H1 (cell line): ENCODE measurements around the gene PCGF3. TPM values are rescaled to one million over a fixed set of nuclear protein-coding genes. Genes with fewer than 3 reads are reported as not detected.
"Not testable (repeated sequence)": the region's sequence is repeated elsewhere in the genome, so short reads cannot be mapped to it uniquely, and the experiment has no call there.

ENCODE experiments used
- CTCF ChIA-PET: fragments of 300-600 bp; sonication (Branson Sonifier 250); formaldehyde crosslinking; loops from one replicate; lab custom pipeline; 2021; ENCODE audit not compliant: partially characterized antibody; lab: Charles Lee
- POLR2A ChIA-PET: fragments of 300-600 bp; sonication (Branson Sonifier 250); formaldehyde crosslinking; loops from one replicate; lab custom pipeline; 2021; ENCODE audit warnings: inconsistent platforms; ENCODE audit not compliant: partially characterized antibody; lab: Charles Lee
- DNase-seq, 2 experiments: peaks; one replicate each; pipeline versions ENCODE4 v3.0.0 to v3.0.0-alpha.2; 2010 to 2022; ENCODE audit warnings: low spot score in 2 of 2, low read depth in 1 of 2, mixed read lengths in 1 of 2
- FAIRE-seq: peaks from 2 replicates; lab custom pipeline; 2011; peaks lifted over from hg19 to GRCh38; lab: Jason Lieb, UNC
- H2AFZ ChIP-seq: 2 replicates; pipeline ENCODE4 v1.8.1; 2012; ENCODE audit warnings: low read length, inconsistent platforms
- H2AK5ac ChIP-seq: 2 replicates; pipeline ENCODE4 v1.6.1; 2013; ENCODE audit warnings: low read depth, low read length
- H2BK120ac ChIP-seq: replicated peaks from 2 replicates; pipeline ENCODE3; 2013; ENCODE audit warnings: low read depth, low read length, inconsistent platforms
- H2BK12ac ChIP-seq: 2 replicates; pipeline ENCODE4 v1.6.1; 2013; ENCODE audit warnings: low read depth, low read length
- H2BK15ac ChIP-seq: 2 replicates; pipeline ENCODE4 v1.6.1; 2013; ENCODE audit warnings: low read length
- H2BK20ac ChIP-seq: 2 replicates; pipeline ENCODE4 v1.6.1; 2013; ENCODE audit warnings: low read length
- H2BK5ac ChIP-seq: 2 replicates; pipeline ENCODE4 v1.6.1; 2013; ENCODE audit warnings: low read depth, low read length
- H3K14ac ChIP-seq: 2 replicates; pipeline ENCODE4 v1.6.1; 2013; ENCODE audit warnings: inconsistent platforms; ENCODE audit not compliant: insufficient read length
- H3K18ac ChIP-seq: 2 replicates; pipeline ENCODE4 v1.6.1; 2013; ENCODE audit warnings: low read length; ENCODE audit errors: extremely low read depth
- H3K23ac ChIP-seq: 2 replicates; pipeline ENCODE4 v1.6.1; 2013; ENCODE audit warnings: inconsistent platforms; ENCODE audit not compliant: insufficient read length
- H3K23me2 ChIP-seq: 2 replicates; pipeline ENCODE4 v1.6.1; 2013; ENCODE audit warnings: low read depth, low read length
- H3K27ac ChIP-seq: 2 replicates; pipeline ENCODE4 v1.6.1; 2011; ENCODE audit warnings: low read depth, low read length, inconsistent platforms
- H3K27me3 ChIP-seq, 4 experiments: replicated peaks in 1 of 4; 1 replicate in 1 of 4; 2 replicates in 3 of 4; pipeline versions ENCODE4 v1.6.1 to v1.8.1; 2011 to 2013; ENCODE audit warnings: low read length in 3 of 4, mild to moderate bottlenecking in 3 of 4, inconsistent platforms in 2 of 4, mixed read lengths in 2 of 4, moderate library complexity in 1 of 4; ENCODE audit not compliant: control insufficient read depth in 3 of 4, insufficient read depth in 3 of 4; ENCODE audit errors: extremely low read depth in 1 of 4
- H3K36me3 ChIP-seq, 4 experiments: 2 replicates each; pipeline versions ENCODE4 v1.6.1 to v1.8.1; 2011 to 2013; ENCODE audit warnings: mild to moderate bottlenecking in 4 of 4, low read length in 3 of 4, moderate library complexity in 2 of 4, control low read depth in 1 of 4, inconsistent platforms in 1 of 4; ENCODE audit not compliant: insufficient read depth in 4 of 4, control insufficient read depth in 2 of 4
- H3K4ac ChIP-seq: replicated peaks from 2 replicates; pipeline ENCODE3; 2013; ENCODE audit warnings: low read length, low read depth, mixed read lengths, inconsistent platforms; ENCODE audit not compliant: insufficient read length
- H3K4me1 ChIP-seq, 4 experiments: replicated peaks in 1 of 4; 1 replicate in 1 of 4; 2 replicates in 3 of 4; pipeline versions ENCODE4 v1.6.1 to v1.8.1; 2011 to 2013; ENCODE audit warnings: low read length in 3 of 4, inconsistent platforms in 2 of 4, mixed read lengths in 1 of 4; ENCODE audit not compliant: insufficient read depth in 4 of 4, control insufficient read depth in 3 of 4
- H3K4me2 ChIP-seq, 2 experiments: 2 replicates each; pipeline versions ENCODE4 v1.6.1 to v1.8.1; 2011 to 2013; ENCODE audit warnings: low read depth in 2 of 2, low read length in 2 of 2, control low read depth in 1 of 2, inconsistent platforms in 1 of 2, mild to moderate bottlenecking in 1 of 2; ENCODE audit not compliant: insufficient read depth in 1 of 2
- H3K4me3 ChIP-seq, 4 experiments: fragments of 200-600, 300-600 bp in 1 of 4; sonication (generic), shearing (Covaris generic), sonication (Bioruptor Twin) in 1 of 4; 2 replicates each; pipeline versions ENCODE4 v1.5.1 to v1.8.1; 2011 to 2016; ENCODE audit warnings: low read length in 4 of 4, low read depth in 3 of 4, control low read depth in 2 of 4, inconsistent platforms in 2 of 4, mild to moderate bottlenecking in 2 of 4, mixed read lengths in 1 of 4, moderate library complexity in 1 of 4; ENCODE audit not compliant: insufficient read depth in 2 of 4; ENCODE audit errors: extremely low read depth in 1 of 4
- H3K56ac ChIP-seq: replicated peaks from 2 replicates; pipeline ENCODE3; 2013; ENCODE audit warnings: low read depth, mild to moderate bottlenecking, mixed read lengths, low read length, inconsistent platforms; ENCODE audit not compliant: insufficient read length
- H3K79me1 ChIP-seq: 2 replicates; pipeline ENCODE4 v1.6.1; 2013; ENCODE audit warnings: low read depth, low read length, control low read depth
- H3K79me2 ChIP-seq, 2 experiments: 2 replicates each; pipeline versions ENCODE4 v1.6.1 to v1.8.1; 2012 to 2013; ENCODE audit warnings: low read length in 2 of 2, mild to moderate bottlenecking in 2 of 2, inconsistent platforms in 1 of 2; ENCODE audit not compliant: insufficient read depth in 2 of 2, control insufficient read depth in 1 of 2
- H3K9ac ChIP-seq, 4 experiments: replicated peaks in 1 of 4; 1 replicate in 1 of 4; 2 replicates in 3 of 4; pipeline versions ENCODE4 v1.6.1 to v1.8.1; 2011 to 2013; ENCODE audit warnings: low read depth in 3 of 4, low read length in 3 of 4, control low read depth in 2 of 4, mild to moderate bottlenecking in 2 of 4, moderate library complexity in 2 of 4, inconsistent platforms in 1 of 4; ENCODE audit errors: extremely low read depth in 1 of 4
- H3K9me3 ChIP-seq, 2 experiments: 2 replicates each; pipeline versions ENCODE4 v1.6.1 to v1.8.1; 2012 to 2013; ENCODE audit warnings: mild to moderate bottlenecking in 2 of 2, moderate library complexity in 2 of 2, control low read depth in 1 of 2, inconsistent platforms in 1 of 2, low read depth in 1 of 2, low read length in 1 of 2, mixed read lengths in 1 of 2; ENCODE audit not compliant: insufficient read depth in 2 of 2
- H4K20me1 ChIP-seq, 2 experiments: replicated peaks in 1 of 2; 2 replicates each; pipeline versions ENCODE3 to v1.8.1; 2011 to 2013; ENCODE audit warnings: inconsistent platforms in 2 of 2, low read length in 2 of 2, mild to moderate bottlenecking in 1 of 2; ENCODE audit not compliant: insufficient read depth in 2 of 2, control insufficient read depth in 1 of 2
- H4K5ac ChIP-seq: 2 replicates; pipeline ENCODE4 v1.6.1; 2013; ENCODE audit warnings: low read length, low read depth, mixed read lengths, inconsistent platforms; ENCODE audit not compliant: insufficient read length
- H4K8ac ChIP-seq: 2 replicates; pipeline ENCODE4 v1.8.0; 2013; ENCODE audit warnings: mild to moderate bottlenecking, moderate library complexity, low read length, inconsistent platforms; ENCODE audit not compliant: insufficient read depth; ENCODE audit errors: extremely low read depth
- H4K91ac ChIP-seq: replicated peaks from 2 replicates; pipeline ENCODE3; 2013; ENCODE audit warnings: low read length, mixed read lengths, inconsistent platforms; ENCODE audit not compliant: insufficient read length
- POLR2A ChIP-seq, 2 experiments: IDR thresholded peaks; 1 replicate in 1 of 2; 2 replicates in 1 of 2; pipeline ENCODE4 v1.6.1; 2011; ENCODE audit warnings: low read depth in 2 of 2, low read length in 2 of 2, mild to moderate bottlenecking in 2 of 2; ENCODE audit errors: control extremely low read depth in 1 of 2
- WGBS, 2 experiments: shearing (Covaris generic) in 1 of 2; methylation state at CpG; one replicate each; pipeline versions ENCODE4 v1.1.6 to v1.1.7; 2013 to 2015; ENCODE audit warnings: low lambda C conversion rate in 2 of 2, mixed read lengths in 2 of 2, inconsistent platforms in 1 of 2, low coverage in 1 of 2, missing lambda C conversion rate in 1 of 2; ENCODE audit not compliant: insufficient replicate concordance in 2 of 2, insufficient coverage in 1 of 2, insufficient read length in 1 of 2; ENCODE audit errors: extremely low coverage in 1 of 2, missing lambda C conversion rate in 1 of 2; 5-methylcytosine and 5-hydroxymethylcytosine counted together
- polyA plus RNA-seq, 7 experiments: library from polyadenylated mRNA; depleted of rRNA in 3 of 7; stranded (reverse) in 5 of 7; unstranded in 2 of 7; fragments of >200 nt in 5 of 7; fragments of 200-250 nt in 2 of 7; gene quantifications; 1 replicate in 5 of 7; 2 replicates in 1 of 7; 4 replicates in 1 of 7; pipeline versions ENCODE4 v1.2.1 to v1.2.3, GENCODE V29; 2011 to 2013; ENCODE audit warnings: missing spikeins in 2 of 7, mixed read lengths in 2 of 7
- total RNA-seq: library from RNA; stranded (reverse); fragmentation: NEBNext Ultra II Directional; extraction: Animal tissue kit (Norgen Biotek cat#: 25700); gene quantifications from 2 replicates; pipeline ENCODE4 v1.2.1, GENCODE V29; 2021

PCGF3 gene
- total and polyA plus RNA-seq, 2 of the 8 experiments (the other 6 are each of a cell fraction or from before 2014, with no cell fraction given) = 52.7 to 52.9 TPM

DNA sequence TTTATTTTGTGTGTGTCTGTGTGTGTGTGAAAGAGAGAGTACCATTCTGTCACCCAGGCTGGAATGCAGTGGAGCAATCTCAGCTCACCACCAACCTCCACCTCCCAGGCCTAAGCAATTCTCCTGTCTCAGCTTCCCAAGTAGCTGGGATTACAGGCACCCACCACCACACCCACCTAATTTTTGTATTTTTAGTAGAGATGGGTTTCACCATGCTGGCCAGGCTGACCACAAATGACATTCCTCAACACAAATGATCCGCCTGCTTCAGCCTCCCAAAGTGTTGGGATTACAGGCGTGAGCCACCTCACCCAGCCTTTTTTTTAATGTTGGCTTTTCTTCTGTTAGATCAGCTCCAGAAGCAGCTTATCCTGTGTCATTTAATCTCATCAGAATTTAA is 69.9 kb downstream of the PCGF3 start:
- not testable (repeated sequence) for H3K4me1 ChIP-seq, H2BK12ac ChIP-seq, FAIRE-seq, H3K4me3 ChIP-seq, H3K23me2 ChIP-seq, H2BK15ac ChIP-seq, H2BK120ac ChIP-seq, H2AK5ac ChIP-seq, H2AFZ ChIP-seq, H3K4ac ChIP-seq, H3K14ac ChIP-seq, H2BK5ac ChIP-seq, H2BK20ac ChIP-seq, H4K5ac ChIP-seq, H4K8ac ChIP-seq, DNase-seq, H3K18ac ChIP-seq, H3K56ac ChIP-seq, H3K9ac ChIP-seq, H3K23ac ChIP-seq, H3K4me2 ChIP-seq, H3K27me3 ChIP-seq, H3K9me3 ChIP-seq, H3K27ac ChIP-seq, H4K91ac ChIP-seq
- peaks cover 22 to 28% of the 10 kb centered on the region in 2 experiments for H4K20me1 ChIP-seq
- peaks cover 3 to 79% of the 10 kb centered on the region in 2 experiments; a peak in 3 of 4 replicates for H3K79me2 ChIP-seq
- H3K79me1 ChIP-seq = peaks cover 11% of the 10 kb centered on the region
- POLR2A ChIA-PET = interaction anchor here (1.7 to 3.0 kb wide), 2 partner anchors 8 to 10 kb away, joined by 8 to 11 read pairs; no protein-coding TSS in a partner anchor
- 83% methylated on average over 2 of the region's 2 CpGs; no CpG with 5 or more reads in 1 of the 2 experiments for WGBS, 2 experiments
- CTCF ChIA-PET = interaction anchor here (1.5 kb wide), 2 partner anchors 91 to 115 kb away, joined by 3 read pairs; no protein-coding TSS in a partner anchor
- H3K36me3 ChIP-seq = peaks cover 0 to 57% (median 16%) of the 10 kb centered on the region in 4 experiments; a peak in 7 of 8 replicates
- 0 out of 3 replicates have a peak, but pooled peaks of 1 of the 2 experiments have one; percentile 36 for TF ChIP-seq POLR2A (IDR thresholded peaks at IDR 0.05; ENCODE audit: control extremely low read depth in 1 of 2, low read depth in 2 of 2, low read length in 2 of 2)
- TF ChIP-seq, all 59 proteins: peak for 1; not testable (repeated sequence) for 58
